DND-41 (cell line): ENCODE results near the gene NOL7.

Source experiments
- ATAC-seq: fragments of 200-7000 bp; cut with Tn5 transposase; 3 replicates; pipeline ENCODE4 v1.9.1; 2021; ENCODE audit warnings: low read depth; ENCODE audit not compliant: insufficient read depth
- DNase-seq: peaks from one replicate; pipeline ENCODE4 v3.0.0-alpha.2; 2020
- H2AFZ ChIP-seq: 2 replicates; pipeline ENCODE4 v1.6.0; 2012; ENCODE audit warnings: low read depth, low read length
- H3K27ac ChIP-seq: 2 replicates; pipeline ENCODE4 v1.5.1; 2012; ENCODE audit warnings: low read length, inconsistent platforms
- H3K27me3 ChIP-seq: fragments of 200-600 bp; sonication (generic); 2 replicates; pipeline ENCODE4 v1.6.0; 2012; ENCODE audit warnings: low read length, mild to moderate bottlenecking, inconsistent platforms; ENCODE audit not compliant: insufficient read depth, poor library complexity
- H3K36me3 ChIP-seq: 2 replicates; pipeline ENCODE4 v1.5.1; 2012; ENCODE audit warnings: low read length, inconsistent platforms; ENCODE audit not compliant: insufficient read depth
- H3K4me1 ChIP-seq: 2 replicates; pipeline ENCODE4 v1.5.1; 2012; ENCODE audit warnings: mild to moderate bottlenecking, low read length; ENCODE audit not compliant: insufficient read depth
- H3K4me2 ChIP-seq: 2 replicates; pipeline ENCODE4 v1.6.0; 2012; ENCODE audit warnings: mild to moderate bottlenecking, moderate library complexity, low read length, inconsistent platforms; ENCODE audit not compliant: insufficient read depth
- H3K4me3 ChIP-seq, 2 experiments: fragments of 200-600 bp in 1 of 2; shearing (Covaris generic) in 1 of 2; 2 replicates each; pipeline ENCODE4 v1.5.1; 2012 to 2016; ENCODE audit warnings: inconsistent platforms in 2 of 2, low read length in 2 of 2, mild to moderate bottlenecking in 2 of 2, low read depth in 1 of 2, moderate library complexity in 1 of 2
- H3K79me2 ChIP-seq: 2 replicates; pipeline ENCODE4 v1.6.0; 2012; ENCODE audit warnings: low read length, inconsistent platforms; ENCODE audit not compliant: insufficient read depth
- H3K9ac ChIP-seq: 2 replicates; pipeline ENCODE4 v1.6.0; 2012; ENCODE audit warnings: low read depth, mild to moderate bottlenecking, inconsistent platforms, low read length, moderate library complexity
- H3K9me3 ChIP-seq: 2 replicates; pipeline ENCODE4 v1.5.1; 2012; ENCODE audit warnings: low read length, moderate library complexity, mild to moderate bottlenecking, inconsistent platforms; ENCODE audit not compliant: insufficient read depth, severe bottlenecking
- H4K20me1 ChIP-seq: 2 replicates; pipeline ENCODE4 v1.6.0; 2012; ENCODE audit warnings: low read length; ENCODE audit not compliant: insufficient read depth
- CTCF ChIP-seq: IDR thresholded peaks from 2 replicates; pipeline ENCODE4 v1.5.1; 2012; ENCODE audit warnings: borderline replicate concordance, low read length, moderate library complexity, mild to moderate bottlenecking; ENCODE audit not compliant: poor library complexity, severe bottlenecking; ENCODE audit errors: extremely low read depth
- EZH2 ChIP-seq: IDR thresholded peaks from 3 replicates; pipeline ENCODE4 v1.6.1; 2012; ENCODE audit warnings: borderline replicate concordance, low read depth, mild to moderate bottlenecking, moderate library complexity, low read length, inconsistent platforms; ENCODE audit not compliant: severe bottlenecking

The NOL7 gene

GRCh38 chr6:13568970-13569369, 46.2 kb upstream of the NOL7 start:
- Histone ChIP-seq H3K4me2 (no peak overlapping the region), H3K9ac (no peak overlapping the region), H3K9me3 (no peaks in the 10 kb centered on the region), H4K20me1 (no peaks in the 10 kb centered on the region), H3K27ac (no peak overlapping the region), H2AFZ (no peak overlapping the region), H3K36me3 (no peaks in the 10 kb centered on the region), H3K4me3 (no peak overlapping the region), H3K79me2 (no peaks in the 10 kb centered on the region), H3K27me3 (peaks cover 3% of the 10 kb centered on the region), H3K4me1 (peaks cover 8% of the 10 kb centered on the region)
- ATAC-seq (no peak), DNase-seq (no peak)
- TF ChIP-seq EZH2 (no peak), CTCF (no peak)

DNA sequence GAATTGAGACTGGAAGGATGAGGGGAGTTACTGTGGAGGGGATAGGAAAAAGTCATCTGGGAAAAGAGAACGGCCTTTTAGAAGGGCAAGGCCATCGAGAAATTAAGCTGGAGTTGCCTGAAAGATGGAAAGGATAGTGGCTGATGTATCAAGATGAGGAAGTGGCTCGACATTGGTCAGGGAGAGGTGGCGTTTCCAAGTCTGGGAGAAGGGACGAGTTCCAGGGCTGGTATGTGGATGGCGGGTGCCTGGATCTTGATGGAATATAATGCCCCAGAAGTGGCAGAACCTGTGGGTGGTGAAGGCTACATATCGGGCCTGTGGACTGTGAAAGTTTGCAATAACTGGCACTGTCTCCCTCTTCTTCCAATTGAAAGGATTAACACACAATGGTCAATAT, 42.9 kb upstream of the NOL7 start:
- ATAC-seq: no peak
- H3K4me3 ChIP-seq: no peak overlapping the region
- H3K4me1 ChIP-seq: peaks cover 14% of the 10 kb centered on the region
- no peak overlapping the region for H3K9ac ChIP-seq
- no peak overlapping the region for H3K27ac ChIP-seq
- no peak overlapping the region for H2AFZ ChIP-seq
- no peaks in the 10 kb centered on the region for H4K20me1 ChIP-seq
- no peak overlapping the region for H3K4me2 ChIP-seq
- DNase-seq: no peak
- H3K27me3 ChIP-seq: peaks cover under 1% of the 10 kb centered on the region
- H3K79me2 ChIP-seq: peaks cover 8% of the 10 kb centered on the region
- H3K9me3 ChIP-seq: no peaks in the 10 kb centered on the region
- TF ChIP-seq EZH2: no peak
- TF ChIP-seq CTCF: no peak
- H3K36me3 ChIP-seq: no peaks in the 10 kb centered on the region; the same call in 1 of the 2 replicates

GRCh38 chr6:13572951-13573654, 42.0 kb upstream of the NOL7 start:
- H3K4me3 ChIP-seq: peak overlapping the region in 1 of 2 experiments; percentile 99; a peak in 2 of 4 replicates
- ATAC-seq: no peak
- DNase-seq: no peak
- no peaks in the 10 kb centered on the region for H3K27me3 ChIP-seq
- H3K9ac ChIP-seq: peak overlapping the region; percentile 100
- H3K4me1 ChIP-seq: peaks cover 14% of the 10 kb centered on the region
- H3K36me3 ChIP-seq: no peaks in the 10 kb centered on the region; the same call in 1 of the 2 replicates
- peak overlapping the region; percentile 98 for H3K27ac ChIP-seq
- peak overlapping the region; percentile 99 for H3K4me2 ChIP-seq
- H4K20me1 ChIP-seq: no peaks in the 10 kb centered on the region
- peaks cover 8% of the 10 kb centered on the region for H3K79me2 ChIP-seq
- H3K9me3 ChIP-seq: no peaks in the 10 kb centered on the region
- peak overlapping the region; percentile 99 for H2AFZ ChIP-seq
- no peak for TF ChIP-seq EZH2
- TF ChIP-seq CTCF: no peak
